ENCODE data around the gene EIF4G2. TPM values are rescaled to one million over a fixed set of nuclear protein-coding genes. Genes with fewer than 3 reads are reported as not detected.

Gene EIF4G2
- total RNA-seq, 1 donor from 2014 or later: 1,052 TPM

DNA sequence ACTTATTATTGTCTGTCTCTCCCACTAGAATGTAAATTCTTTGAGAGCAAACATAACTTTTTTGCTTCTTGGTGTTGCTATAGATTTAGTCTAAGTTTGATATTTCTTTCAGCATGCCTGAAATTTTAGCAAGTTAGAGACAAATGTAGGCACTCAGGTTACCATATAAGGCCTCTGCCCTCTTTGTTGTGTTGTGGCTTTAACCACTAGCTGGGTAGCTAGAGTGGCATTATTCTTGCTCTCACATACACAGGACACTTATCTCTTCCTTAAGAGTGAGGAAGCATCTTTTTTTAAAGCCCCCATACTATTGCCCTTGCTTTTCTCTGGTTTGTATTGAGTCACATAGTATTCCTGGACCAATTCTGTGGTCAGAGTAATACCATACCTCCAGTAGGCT is 37.9 kb upstream of the EIF4G2 start:
- no peaks in the 10 kb centered on the region for H3K9me3 ChIP-seq (ENCODE audit: low read depth)
- no peak overlapping the region for H3K9ac ChIP-seq
- peaks cover 13% of the 10 kb centered on the region for H3K36me3 Mint-ChIP-seq
- TF ChIP-seq, protein P1, sequence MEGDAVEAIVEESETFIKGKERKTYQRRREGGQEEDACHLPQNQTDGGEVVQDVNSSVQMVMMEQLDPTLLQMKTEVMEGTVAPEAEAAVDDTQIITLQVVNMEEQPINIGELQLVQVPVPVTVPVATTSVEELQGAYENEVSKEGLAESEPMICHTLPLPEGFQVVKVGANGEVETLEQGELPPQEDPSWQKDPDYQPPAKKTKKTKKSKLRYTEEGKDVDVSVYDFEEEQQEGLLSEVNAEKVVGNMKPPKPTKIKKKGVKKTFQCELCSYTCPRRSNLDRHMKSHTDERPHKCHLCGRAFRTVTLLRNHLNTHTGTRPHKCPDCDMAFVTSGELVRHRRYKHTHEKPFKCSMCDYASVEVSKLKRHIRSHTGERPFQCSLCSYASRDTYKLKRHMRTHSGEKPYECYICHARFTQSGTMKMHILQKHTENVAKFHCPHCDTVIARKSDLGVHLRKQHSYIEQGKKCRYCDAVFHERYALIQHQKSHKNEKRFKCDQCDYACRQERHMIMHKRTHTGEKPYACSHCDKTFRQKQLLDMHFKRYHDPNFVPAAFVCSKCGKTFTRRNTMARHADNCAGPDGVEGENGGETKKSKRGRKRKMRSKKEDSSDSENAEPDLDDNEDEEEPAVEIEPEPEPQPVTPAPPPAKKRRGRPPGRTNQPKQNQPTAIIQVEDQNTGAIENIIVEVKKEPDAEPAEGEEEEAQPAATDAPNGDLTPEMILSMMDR (IDR thresholded peaks at IDR 0.05): no peak
- TF ChIP-seq EZH2phosphoT487 (IDR thresholded peaks at IDR 0.05) (no peak), EZH2 (IDR thresholded peaks at IDR 0.05) (no peak)
- peaks cover 14% of the 10 kb centered on the region for H3F3A ChIP-seq (ENCODE audit: low read depth)
- no peak overlapping the region for H3K4me3 ChIP-seq
- H3K27me3 Mint-ChIP-seq (ENCODE audit: insufficient read depth, low read depth): no peaks in the 10 kb centered on the region
- H3K27ac ChIP-seq: no peak overlapping the region
- no peaks in the 10 kb centered on the region for H3K27me3 ChIP-seq
- H4K20me1 ChIP-seq (ENCODE audit: low read depth): peaks cover 10% of the 10 kb centered on the region
- no peaks in the 10 kb centered on the region for H3K4me1 ChIP-seq
- H3K79me2 ChIP-seq (ENCODE audit: low read depth): no peaks in the 10 kb centered on the region
- no peaks in the 10 kb centered on the region for H3K36me3 ChIP-seq
- no peak overlapping the region for H3K27ac Mint-ChIP-seq
- no peak overlapping the region for H3K4me3 Mint-ChIP-seq
- no peak overlapping the region for H3K4me2 ChIP-seq
- no peak overlapping the region for H2AFZ ChIP-seq (replicated peaks)
- no peaks in the 10 kb centered on the region for H3K4me1 Mint-ChIP-seq
- no peak for DNase-seq (ENCODE audit: low spot score)
- H3K9me3 Mint-ChIP-seq: no peaks in the 10 kb centered on the region

DNA sequence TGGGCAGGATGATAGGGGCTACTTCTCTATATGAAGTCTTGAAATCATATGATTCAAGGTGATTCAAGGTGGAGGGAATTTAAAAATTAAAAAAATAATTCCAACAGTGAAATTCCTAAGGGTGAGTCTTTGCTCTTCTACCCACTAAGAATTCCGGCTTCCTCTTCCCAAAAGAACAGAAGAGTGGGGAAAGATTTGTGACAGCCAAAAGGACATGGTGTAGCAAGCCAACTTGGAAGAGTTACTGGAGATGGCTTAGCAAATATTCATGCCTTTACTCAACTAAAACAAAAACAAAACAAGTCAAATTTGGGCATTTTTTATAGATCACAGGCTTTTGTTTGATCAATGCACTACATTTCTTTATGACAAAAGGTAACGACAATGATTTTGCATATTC is 36.9 kb upstream of the EIF4G2 start:
- DNase-seq (ENCODE audit: low spot score): no peak
- Mint-ChIP-seq H3K4me1 (no peaks in the 10 kb centered on the region), H3K36me3 (peaks cover 10% of the 10 kb centered on the region), H3K4me3 (no peak overlapping the region), H3K27ac (no peak overlapping the region), H3K27me3 (ENCODE audit: insufficient read depth, low read depth) (no peaks in the 10 kb centered on the region), H3K9me3 (no peaks in the 10 kb centered on the region)
- Histone ChIP-seq H3K27ac (no peak overlapping the region), H4K20me1 (ENCODE audit: low read depth) (peaks cover 5% of the 10 kb centered on the region), H3K9me3 (ENCODE audit: low read depth) (no peaks in the 10 kb centered on the region), H3K4me2 (no peak overlapping the region), H3K4me1 (no peaks in the 10 kb centered on the region), H3K36me3 (no peaks in the 10 kb centered on the region), H3K79me2 (ENCODE audit: low read depth) (no peaks in the 10 kb centered on the region), H3F3A (ENCODE audit: low read depth) (peaks cover 8% of the 10 kb centered on the region), H3K27me3 (no peaks in the 10 kb centered on the region), H3K9ac (no peak overlapping the region), H2AFZ (replicated peaks) (no peak overlapping the region), H3K4me3 (no peak overlapping the region)
- TF ChIP-seq EZH2phosphoT487 (IDR thresholded peaks at IDR 0.05) (no peak), EZH2 (IDR thresholded peaks at IDR 0.05) (no peak)
- TF ChIP-seq, protein P1 (IDR thresholded peaks at IDR 0.05): no peak

DNA sequence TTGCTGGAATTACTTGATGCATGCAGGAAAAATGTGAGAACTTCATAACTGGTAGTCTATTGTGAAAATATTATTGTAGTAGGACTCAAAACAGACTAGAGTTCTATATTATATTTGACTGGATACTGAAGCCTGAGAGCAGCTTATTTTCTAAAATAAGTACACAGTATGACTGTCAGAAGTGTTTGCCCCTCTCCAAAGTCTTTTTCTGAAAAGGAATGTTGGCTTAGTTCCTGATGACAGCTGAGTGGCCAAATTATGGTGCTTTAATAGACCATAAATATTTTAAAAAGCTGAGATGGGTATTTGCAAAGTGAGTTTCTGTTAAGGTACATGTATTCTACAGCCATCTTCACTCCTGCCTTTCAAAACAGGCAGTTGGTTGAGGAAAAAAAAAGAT is 36.1 kb upstream of the EIF4G2 start:
- Mint-ChIP-seq H3K9me3 (no peaks in the 10 kb centered on the region), H3K27me3 (ENCODE audit: insufficient read depth, low read depth) (no peaks in the 10 kb centered on the region), H3K4me1 (no peaks in the 10 kb centered on the region), H3K27ac (no peak overlapping the region), H3K36me3 (peaks cover 5% of the 10 kb centered on the region), H3K4me3 (no peak overlapping the region)
- no peak overlapping the region for H3K9ac ChIP-seq
- DNase-seq (ENCODE audit: low spot score): no peak
- TF ChIP-seq, protein P1 (IDR thresholded peaks at IDR 0.05): no peak
- TF ChIP-seq EZH2phosphoT487 (IDR thresholded peaks at IDR 0.05) (no peak), EZH2 (IDR thresholded peaks at IDR 0.05) (no peak)
- no peaks in the 10 kb centered on the region for H3K79me2 ChIP-seq (ENCODE audit: low read depth)
- H3K36me3 ChIP-seq: no peaks in the 10 kb centered on the region
- no peaks in the 10 kb centered on the region for H3K9me3 ChIP-seq (ENCODE audit: low read depth)
- H3K4me2 ChIP-seq: no peak overlapping the region
- H3K4me3 ChIP-seq: no peak overlapping the region
- peaks cover 3% of the 10 kb centered on the region for H4K20me1 ChIP-seq (ENCODE audit: low read depth)
- no peak overlapping the region for H2AFZ ChIP-seq (replicated peaks)
- H3F3A ChIP-seq (ENCODE audit: low read depth): peaks cover 5% of the 10 kb centered on the region
- no peaks in the 10 kb centered on the region for H3K27me3 ChIP-seq
- H3K27ac ChIP-seq: no peak overlapping the region
- no peaks in the 10 kb centered on the region for H3K4me1 ChIP-seq

All from neural progenitor cell (in vitro differentiated cells).